Activated effector memory CD4-positive, alpha-beta T cell treated with Interleukin-2 at 50 U/mL for 16 hours (primary cell): Measurements from ENCODE around the gene DYRK2.

Source experiments
- DNase-seq: peaks from one replicate; pipeline ENCODE4 v3.0.0-alpha.2; 2020

DYRK2 gene

GRCh38 chr12:67705394-67706370, 57.1 kb downstream of the DYRK2 start:
- DNase-seq: no peak

GRCh38 chr12:67709367-67709954, 60.9 kb downstream of the DYRK2 start:
- DNase-seq: no peak

- no peak for DNase-seq
These were observed 62.0 kb downstream of the DYRK2 start for GRCh38 chr12:67710582-67710981.

GRCh38 chr12:67712011-67712410, 63.5 kb downstream of the DYRK2 start:
- no peak for DNase-seq

GRCh38 chr12:67714648-67715047, 66.1 kb downstream of the DYRK2 start:
- DNase-seq: no peak
